Ascending aorta (tissue), 2 donors: ENCODE results near the gene TASOR2. TPM values are rescaled to one million over a fixed set of nuclear protein-coding genes. Genes with fewer than 3 reads are reported as not detected.

Experiments used
- DNase-seq, 2 donors: peaks; one replicate each; pipeline ENCODE4 v3.0.0-alpha.2; 2019; ENCODE audit warnings: low spot score in 2 of 2
- H3K27ac ChIP-seq, 2 donors: fragments of 200-600 bp; sonication (generic); one replicate each; pipeline ENCODE4 v1.5.1; 2016 to 2017; ENCODE audit warnings: mild to moderate bottlenecking in 1 of 2
- H3K27me3 ChIP-seq: fragments of 200-600 bp; sonication (generic); one replicate; pipeline ENCODE4 v1.5.1; 2017
- H3K36me3 ChIP-seq, 2 donors: fragments of 200-600 bp; sonication (generic); one replicate each; pipeline ENCODE4 v1.5.1; 2016
- H3K4me1 ChIP-seq, 2 donors: fragments of 200-600 bp; sonication (generic); one replicate each; pipeline ENCODE4 v1.5.1; 2016 to 2017; ENCODE audit warnings: mild to moderate bottlenecking in 1 of 2
- H3K4me3 ChIP-seq, 2 donors: fragments of 200-600 bp; sonication (generic); one replicate each; pipeline ENCODE4 v1.5.1; 2016 to 2017; ENCODE audit warnings: mild to moderate bottlenecking in 1 of 2
- H3K9me3 ChIP-seq, 2 donors: fragments of 200-600 bp; sonication (generic); one replicate each; pipeline ENCODE4 v1.5.1; 2016
- CTCF ChIP-seq, 3 experiments: fragments of 200-600 bp in 2 of 3; fragments of 450-650 bp in 1 of 3; sonication (generic) in 2 of 3; IDR thresholded peaks; one replicate each; pipeline ENCODE4 v1.5.1; 2016 to 2019; ENCODE audit warnings: antibody characterized with exemption in 3 of 3, mild to moderate bottlenecking in 1 of 3, moderate library complexity in 1 of 3
- intact Hi-C: fragments of 100-400 bp; cut with DNase I; formaldehyde crosslinking; loops from one replicate; pipeline ENCODE4 v1.15.1; 2023
- total RNA-seq: library from RNA; depleted of rRNA; stranded (reverse); fragments of >200 nt; gene quantifications from one replicate; pipeline ENCODE4 v1.1.0, GENCODE V29; 2016

Gene TASOR2
- total RNA-seq, 1 donor from 2014 or later, result 12.2 TPM

- Histone ChIP-seq H3K4me3 (no peak overlapping the region), H3K36me3 (peaks cover 16 to 41% of the 10 kb centered on the region in 2 donors), H3K4me1 (peaks cover 0 to 4% of the 10 kb centered on the region in 2 donors), H3K9me3 (no peaks in the 10 kb centered on the region), H3K27me3 (no peaks in the 10 kb centered on the region), H3K27ac (peak overlapping the region in 1 of 2 donors; percentile 31)
- intact Hi-C loops, result no loop called here
- no peak for DNase-seq
- no peak for TF ChIP-seq CTCF (IDR thresholded peaks at IDR 0.05)
Measured at GRCh38 chr10:5651388-5651764, 33.3 kb upstream of the TASOR2 start.

- Histone ChIP-seq H3K36me3 (peaks cover 16 to 32% of the 10 kb centered on the region in 2 donors), H3K27me3 (no peaks in the 10 kb centered on the region), H3K9me3 (no peaks in the 10 kb centered on the region), H3K27ac (peak overlapping the region in 1 of 2 donors; percentile 9), H3K4me3 (no peak overlapping the region), H3K4me1 (peaks cover 0 to 4% of the 10 kb centered on the region in 2 donors)
- no peak for TF ChIP-seq CTCF (IDR thresholded peaks at IDR 0.05)
- no peak for DNase-seq
- intact Hi-C loops, result no loop called here
Measured at GRCh38 chr10:5652746-5653145, 31.9 kb upstream of the TASOR2 start.

GRCh38 chr10:5654218-5654755 is 30.4 kb upstream of the TASOR2 start:
- Histone ChIP-seq H3K27me3 (no peaks in the 10 kb centered on the region), H3K27ac (no peak overlapping the region), H3K36me3 (peaks cover 9 to 20% of the 10 kb centered on the region in 2 donors), H3K9me3 (no peaks in the 10 kb centered on the region), H3K4me1 (peaks cover 0 to 4% of the 10 kb centered on the region in 2 donors), H3K4me3 (no peak overlapping the region)
- DNase-seq, result no peak
- intact Hi-C loops, result no loop called here
- TF ChIP-seq CTCF (IDR thresholded peaks at IDR 0.05), result no peak

GRCh38 chr10:5655121-5655520 is 29.5 kb upstream of the TASOR2 start:
- Histone ChIP-seq H3K4me1 (peaks cover 0 to 4% of the 10 kb centered on the region in 2 donors), H3K36me3 (peaks cover 7 to 12% of the 10 kb centered on the region in 2 donors), H3K27me3 (no peaks in the 10 kb centered on the region), H3K9me3 (no peaks in the 10 kb centered on the region), H3K27ac (no peak overlapping the region), H3K4me3 (no peak overlapping the region)
- DNase-seq, result no peak
- TF ChIP-seq CTCF (IDR thresholded peaks at IDR 0.05), result no peak
- intact Hi-C loops, result no loop called here

GRCh38 chr10:5656737-5657579 is 27.7 kb upstream of the TASOR2 start:
- Histone ChIP-seq H3K9me3 (no peaks in the 10 kb centered on the region), H3K4me1 (peaks cover 0 to 4% of the 10 kb centered on the region in 2 donors), H3K36me3 (peaks cover 0 to 7% of the 10 kb centered on the region in 2 donors), H3K27me3 (no peaks in the 10 kb centered on the region), H3K4me3 (no peak overlapping the region), H3K27ac (no peak overlapping the region)
- intact Hi-C loops, result no loop called here
- DNase-seq, result no peak
- TF ChIP-seq CTCF (IDR thresholded peaks at IDR 0.05), result no peak
